ENCODE data around the gene LARP4. TPM values are rescaled to one million over a fixed set of nuclear protein-coding genes. Genes with fewer than 3 reads are reported as not detected.

Gene LARP4
- polyA plus RNA-seq, 3 donors: 5.9 to 15.8 (median 11.7) TPM

DNA sequence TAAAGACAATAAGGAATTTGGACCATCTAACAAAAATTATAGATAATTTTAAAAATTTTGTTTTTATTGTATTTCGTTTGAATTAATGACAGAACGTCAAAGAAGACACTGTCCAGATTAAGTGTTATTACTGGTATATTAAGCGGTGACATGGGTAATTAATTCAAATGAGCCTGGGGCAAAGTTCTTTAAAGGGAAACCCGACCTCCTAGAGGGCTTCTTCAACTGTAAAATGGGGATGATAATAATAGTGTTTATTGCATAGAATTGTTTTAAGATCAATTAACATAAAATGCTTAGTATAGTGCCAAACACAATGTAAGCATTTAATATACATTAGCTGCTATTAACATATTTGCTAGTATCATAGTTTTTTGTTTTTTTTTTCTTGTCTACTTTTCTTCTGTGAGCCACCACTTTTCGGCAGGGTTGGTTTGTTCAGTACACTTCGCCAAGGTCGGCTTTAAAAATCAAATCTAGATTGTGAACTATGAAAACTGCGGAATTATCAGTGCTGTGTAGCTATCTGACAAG lies 514 bp upstream of the LARP4 start:
- H2AFZ ChIP-seq (ENCODE audit: insufficient read depth, low read depth, low read length, poor library complexity, severe bottlenecking): peak overlapping the region; percentile 90
- H3K36me3 Mint-ChIP-seq: no peaks in the 10 kb centered on the region
- peaks cover 43% of the 10 kb centered on the region for H3K79me2 ChIP-seq (ENCODE audit: insufficient read depth, low read length)

GRCh38 chr12:50401500-50402081 lies 906 bp downstream of the LARP4 start:
- H3K36me3 ChIP-seq (replicated peaks in 1 of 2; ENCODE audit: control insufficient read depth in 1 of 2, insufficient read depth in 2 of 2, low read length in 2 of 2): peaks cover 0 to 2% of the 10 kb centered on the region in 2 donors
- Mint-ChIP-seq H3K27me3 (ENCODE audit: low read depth in 3 of 3) (peaks cover 0 to 6% (median 4%) of the 10 kb centered on the region in 3 donors), H3K4me1 (peaks cover 23% of the 10 kb centered on the region), H3K27ac (peak overlapping the region; percentile 93 to 98 (median 97)), H3K9me3 (peaks cover 0 to 3% (median 0%) of the 10 kb centered on the region in 7 donors), H3K4me3 (peak overlapping the region; percentile 93 to 98), H3K36me3 (no peaks in the 10 kb centered on the region)
- H3K9me3 ChIP-seq (replicated peaks in 1 of 2; ENCODE audit: control insufficient read depth in 1 of 2, insufficient read depth in 1 of 2, low read length in 2 of 2): no peaks in the 10 kb centered on the region
- peaks cover 20% of the 10 kb centered on the region for H4K20me1 ChIP-seq (ENCODE audit: insufficient read depth, low read length)
- no peaks in the 10 kb centered on the region for H3K27me3 ChIP-seq (ENCODE audit: control insufficient read depth in 2 of 2, insufficient read depth in 2 of 2, low read length in 2 of 2)
- H3K79me2 ChIP-seq (ENCODE audit: insufficient read depth, low read length): peaks cover 57% of the 10 kb centered on the region
- H3K9ac ChIP-seq (ENCODE audit: insufficient read depth, low read length, poor library complexity, severe bottlenecking): peak overlapping the region; percentile 73
- TF ChIP-seq, protein P1, sequence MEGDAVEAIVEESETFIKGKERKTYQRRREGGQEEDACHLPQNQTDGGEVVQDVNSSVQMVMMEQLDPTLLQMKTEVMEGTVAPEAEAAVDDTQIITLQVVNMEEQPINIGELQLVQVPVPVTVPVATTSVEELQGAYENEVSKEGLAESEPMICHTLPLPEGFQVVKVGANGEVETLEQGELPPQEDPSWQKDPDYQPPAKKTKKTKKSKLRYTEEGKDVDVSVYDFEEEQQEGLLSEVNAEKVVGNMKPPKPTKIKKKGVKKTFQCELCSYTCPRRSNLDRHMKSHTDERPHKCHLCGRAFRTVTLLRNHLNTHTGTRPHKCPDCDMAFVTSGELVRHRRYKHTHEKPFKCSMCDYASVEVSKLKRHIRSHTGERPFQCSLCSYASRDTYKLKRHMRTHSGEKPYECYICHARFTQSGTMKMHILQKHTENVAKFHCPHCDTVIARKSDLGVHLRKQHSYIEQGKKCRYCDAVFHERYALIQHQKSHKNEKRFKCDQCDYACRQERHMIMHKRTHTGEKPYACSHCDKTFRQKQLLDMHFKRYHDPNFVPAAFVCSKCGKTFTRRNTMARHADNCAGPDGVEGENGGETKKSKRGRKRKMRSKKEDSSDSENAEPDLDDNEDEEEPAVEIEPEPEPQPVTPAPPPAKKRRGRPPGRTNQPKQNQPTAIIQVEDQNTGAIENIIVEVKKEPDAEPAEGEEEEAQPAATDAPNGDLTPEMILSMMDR (IDR thresholded peaks at IDR 0.05): no peak
- intact Hi-C loops (cut with micrococcal nuclease): no loop called here
- WGBS (ENCODE audit: insufficient coverage): 3% methylated on average over 5 of the region's 16 CpGs
- peaks cover 17 to 24% of the 10 kb centered on the region in 2 donors for H3K4me1 ChIP-seq (ENCODE audit: control insufficient read depth in 1 of 2, insufficient read depth in 2 of 2, low read length in 2 of 2)
- H2AFZ ChIP-seq (ENCODE audit: insufficient read depth, low read depth, low read length, poor library complexity, severe bottlenecking): peak overlapping the region; percentile 90
- H3K27ac ChIP-seq (ENCODE audit: low read depth in 1 of 2, low read length in 2 of 2): peak overlapping the region; percentile 76 to 83
- H3K4me2 ChIP-seq (replicated peaks; ENCODE audit: extremely low read depth, low read length, poor library complexity, severe bottlenecking): peak overlapping the region; percentile 89
- H3K4me3 ChIP-seq (replicated peaks in 1 of 3; ENCODE audit: low read depth in 2 of 3, low read length in 3 of 3): peak overlapping the region; percentile 80 to 89 (median 82)
- peak in 2 of 3 donors; percentile 7 to 9 for DNase-seq

More for the DNA sequence above, 514 bp upstream of the LARP4 start:
- WGBS (ENCODE audit: insufficient coverage): 100% methylated on average over 1 of the region's 8 CpGs
- intact Hi-C loops (cut with micrococcal nuclease): no loop called here
- no peak for DNase-seq
- Mint-ChIP-seq H3K27ac (peak overlapping the region; percentile 93 to 98 (median 97)), H3K9me3 (peaks cover 0 to 3% (median 0%) of the 10 kb centered on the region in 7 donors), H3K4me1 (peaks cover 23% of the 10 kb centered on the region), H3K27me3 (ENCODE audit: low read depth in 3 of 3) (peaks cover 0 to 9% (median 6%) of the 10 kb centered on the region in 3 donors), H3K4me3 (peak overlapping the region; percentile 93 to 98)
- H3K36me3 ChIP-seq (replicated peaks in 1 of 2; ENCODE audit: control insufficient read depth in 1 of 2, insufficient read depth in 2 of 2, low read length in 2 of 2): peaks cover 0 to 2% of the 10 kb centered on the region in 2 donors
- TF ChIP-seq, protein P1 (IDR thresholded peaks at IDR 0.05): no peak
- peak overlapping the region; percentile 80 to 89 (median 82) for H3K4me3 ChIP-seq (replicated peaks in 1 of 3; ENCODE audit: low read depth in 2 of 3, low read length in 3 of 3)
- H3K27ac ChIP-seq (ENCODE audit: low read depth in 1 of 2, low read length in 2 of 2): peak overlapping the region; percentile 76 to 83
- no peaks in the 10 kb centered on the region for H3K9me3 ChIP-seq (replicated peaks in 1 of 2; ENCODE audit: control insufficient read depth in 1 of 2, insufficient read depth in 1 of 2, low read length in 2 of 2)
- H3K27me3 ChIP-seq (ENCODE audit: control insufficient read depth in 2 of 2, insufficient read depth in 2 of 2, low read length in 2 of 2): no peaks in the 10 kb centered on the region
- H4K20me1 ChIP-seq (ENCODE audit: insufficient read depth, low read length): peaks cover 9% of the 10 kb centered on the region
- peak overlapping the region; percentile 73 for H3K9ac ChIP-seq (ENCODE audit: insufficient read depth, low read length, poor library complexity, severe bottlenecking)
- H3K4me1 ChIP-seq (ENCODE audit: control insufficient read depth in 1 of 2, insufficient read depth in 2 of 2, low read length in 2 of 2): peaks cover 17 to 24% of the 10 kb centered on the region in 2 donors
- H3K4me2 ChIP-seq (replicated peaks; ENCODE audit: extremely low read depth, low read length, poor library complexity, severe bottlenecking): peak overlapping the region; percentile 89
